ENCODE results near the gene FAF1.

The FAF1 gene

GRCh38 chr1:50424045-50424883 is 535.8 kb downstream of the FAF1 start:
- peaks cover 9% of the 10 kb centered on the region for H3K4me1 ChIP-seq (ENCODE audit: control insufficient read depth, insufficient read depth, low read length, poor library complexity, severe bottlenecking)
- H3K4me3 ChIP-seq (ENCODE audit: extremely low read depth, insufficient read depth, low read length, poor library complexity, severe bottlenecking): peak overlapping the region; percentile 31
- 2% methylated on average over 26 to 28 of the region's 35 CpGs for WGBS, 2 experiments (ENCODE audit: insufficient coverage in 2 of 2)
- H3K9me3 ChIP-seq (ENCODE audit: control insufficient read depth, low read length): no peaks in the 10 kb centered on the region
- H3K36me3 ChIP-seq (ENCODE audit: control insufficient read depth, insufficient read depth, low read length): no peaks in the 10 kb centered on the region
- H3K27ac ChIP-seq (ENCODE audit: low read depth, low read length, severe bottlenecking): no peak overlapping the region

GRCh38 chr1:50423670-50424000 is 536.4 kb downstream of the FAF1 start:
- 1% methylated on average over 15 to 17 of the region's 23 CpGs for WGBS, 2 experiments (ENCODE audit: insufficient coverage in 2 of 2)

GRCh38 chr1:50422946-50423669 is 537.0 kb downstream of the FAF1 start, which contains the start of gene DMRTA2:
Gene DMRTA2 (minus strand): TSS chr1:50423443. CDS start chr1:50421536, 1,907 bp downstream.
- H3K36me3 ChIP-seq (ENCODE audit: control insufficient read depth, insufficient read depth, low read length): no peaks in the 10 kb centered on the region
- H3K27ac ChIP-seq (ENCODE audit: low read depth, low read length, severe bottlenecking): no peak within 1 kb of the TSS
- peak within 1 kb of the TSS; percentile 31 for H3K4me3 ChIP-seq (ENCODE audit: extremely low read depth, insufficient read depth, low read length, poor library complexity, severe bottlenecking)
- H3K9me3 ChIP-seq (ENCODE audit: control insufficient read depth, low read length): no peaks in the 10 kb centered on the region
- peaks cover 9% of the 10 kb centered on the region for H3K4me1 ChIP-seq (ENCODE audit: control insufficient read depth, insufficient read depth, low read length, poor library complexity, severe bottlenecking)
- 1% methylated on average over 61 of the region's 61 CpGs for WGBS, 2 experiments (ENCODE audit: insufficient coverage in 2 of 2)

More at GRCh38 chr1:50423670-50424000, 536.4 kb downstream of the FAF1 start:
- Histone ChIP-seq H3K27ac (ENCODE audit: low read depth, low read length, severe bottlenecking) (no peak overlapping the region), H3K4me3 (ENCODE audit: extremely low read depth, insufficient read depth, low read length, poor library complexity, severe bottlenecking) (peak overlapping the region; percentile 31), H3K9me3 (ENCODE audit: control insufficient read depth, low read length) (no peaks in the 10 kb centered on the region), H3K36me3 (ENCODE audit: control insufficient read depth, insufficient read depth, low read length) (no peaks in the 10 kb centered on the region), H3K4me1 (ENCODE audit: control insufficient read depth, insufficient read depth, low read length, poor library complexity, severe bottlenecking) (peaks cover 9% of the 10 kb centered on the region)

GRCh38 chr1:50422675-50422945 is 537.5 kb downstream of the FAF1 start:
- H3K9me3 ChIP-seq (ENCODE audit: control insufficient read depth, low read length): no peaks in the 10 kb centered on the region
- whole genome bisulfite sequencing, 2 experiments (ENCODE audit: insufficient coverage in 2 of 2): 2 to 4% methylated on average over 19 to 21 of the region's 21 CpGs
- H3K27ac ChIP-seq (ENCODE audit: low read depth, low read length, severe bottlenecking): no peak overlapping the region
- peaks cover 6% of the 10 kb centered on the region for H3K4me1 ChIP-seq (ENCODE audit: control insufficient read depth, insufficient read depth, low read length, poor library complexity, severe bottlenecking)
- H3K4me3 ChIP-seq (ENCODE audit: extremely low read depth, insufficient read depth, low read length, poor library complexity, severe bottlenecking): peak overlapping the region; percentile 31
- no peaks in the 10 kb centered on the region for H3K36me3 ChIP-seq (ENCODE audit: control insufficient read depth, insufficient read depth, low read length)

- WGBS, 2 experiments (ENCODE audit: insufficient coverage in 2 of 2): 13 to 15% methylated on average over 19 to 26 of the region's 27 CpGs
Observed at GRCh38 chr1:50421768-50422674, 538.0 kb downstream of the FAF1 start.

GRCh38 chr1:50421366-50421748 is 538.7 kb downstream of the FAF1 start:
- Histone ChIP-seq H3K27ac (ENCODE audit: low read depth, low read length, severe bottlenecking) (no peak overlapping the region), H3K4me1 (ENCODE audit: control insufficient read depth, insufficient read depth, low read length, poor library complexity, severe bottlenecking) (peaks cover 4% of the 10 kb centered on the region), H3K36me3 (ENCODE audit: control insufficient read depth, insufficient read depth, low read length) (no peaks in the 10 kb centered on the region), H3K4me3 (ENCODE audit: extremely low read depth, insufficient read depth, low read length, poor library complexity, severe bottlenecking) (no peak overlapping the region), H3K9me3 (ENCODE audit: control insufficient read depth, low read length) (no peaks in the 10 kb centered on the region)
- WGBS, 2 experiments (ENCODE audit: insufficient coverage in 2 of 2): 2% methylated on average over 14 to 21 of the region's 38 CpGs

More at GRCh38 chr1:50421768-50422674, 538.0 kb downstream of the FAF1 start:
- H3K4me1 ChIP-seq (ENCODE audit: control insufficient read depth, insufficient read depth, low read length, poor library complexity, severe bottlenecking): peaks cover 4% of the 10 kb centered on the region
- no peak overlapping the region for H3K27ac ChIP-seq (ENCODE audit: low read depth, low read length, severe bottlenecking)
- no peaks in the 10 kb centered on the region for H3K9me3 ChIP-seq (ENCODE audit: control insufficient read depth, low read length)
- no peak overlapping the region for H3K4me3 ChIP-seq (ENCODE audit: extremely low read depth, insufficient read depth, low read length, poor library complexity, severe bottlenecking)
- no peaks in the 10 kb centered on the region for H3K36me3 ChIP-seq (ENCODE audit: control insufficient read depth, insufficient read depth, low read length)

GRCh38 chr1:50420689-50421365 is 539.2 kb downstream of the FAF1 start:
- Histone ChIP-seq H3K4me1 (ENCODE audit: control insufficient read depth, insufficient read depth, low read length, poor library complexity, severe bottlenecking) (peaks cover 4% of the 10 kb centered on the region), H3K4me3 (ENCODE audit: extremely low read depth, insufficient read depth, low read length, poor library complexity, severe bottlenecking) (no peak overlapping the region), H3K27ac (ENCODE audit: low read depth, low read length, severe bottlenecking) (no peak overlapping the region), H3K36me3 (ENCODE audit: control insufficient read depth, insufficient read depth, low read length) (no peaks in the 10 kb centered on the region), H3K9me3 (ENCODE audit: control insufficient read depth, low read length) (no peaks in the 10 kb centered on the region)
- 1 to 2% methylated on average over 51 to 69 of the region's 69 CpGs for WGBS, 2 experiments (ENCODE audit: insufficient coverage in 2 of 2)

- H3K4me3 ChIP-seq (ENCODE audit: extremely low read depth, insufficient read depth, low read length, poor library complexity, severe bottlenecking): no peak overlapping the region
- H3K9me3 ChIP-seq (ENCODE audit: control insufficient read depth, low read length): no peaks in the 10 kb centered on the region
- WGBS, 2 experiments (ENCODE audit: insufficient coverage in 2 of 2): 4 to 6% methylated on average over 15 to 16 of the region's 21 CpGs
- H3K27ac ChIP-seq (ENCODE audit: low read depth, low read length, severe bottlenecking): no peak overlapping the region
- H3K36me3 ChIP-seq (ENCODE audit: control insufficient read depth, insufficient read depth, low read length): no peaks in the 10 kb centered on the region
- peaks cover 4% of the 10 kb centered on the region for H3K4me1 ChIP-seq (ENCODE audit: control insufficient read depth, insufficient read depth, low read length, poor library complexity, severe bottlenecking)
Observed at GRCh38 chr1:50419907-50420677, 540.0 kb downstream of the FAF1 start.

- H3K4me1 ChIP-seq (ENCODE audit: control insufficient read depth, insufficient read depth, low read length, poor library complexity, severe bottlenecking): peaks cover 4% of the 10 kb centered on the region
- H3K4me3 ChIP-seq (ENCODE audit: extremely low read depth, insufficient read depth, low read length, poor library complexity, severe bottlenecking): no peak overlapping the region
- H3K36me3 ChIP-seq (ENCODE audit: control insufficient read depth, insufficient read depth, low read length): no peaks in the 10 kb centered on the region
- no peaks in the 10 kb centered on the region for H3K9me3 ChIP-seq (ENCODE audit: control insufficient read depth, low read length)
- 2% methylated on average over 41 to 57 of the region's 60 CpGs for WGBS, 2 experiments (ENCODE audit: insufficient coverage in 2 of 2)
- H3K27ac ChIP-seq (ENCODE audit: low read depth, low read length, severe bottlenecking): no peak overlapping the region
Observed at GRCh38 chr1:50419192-50419906, 540.7 kb downstream of the FAF1 start.
